WTC11 (cell line): ENCODE results near the gene JCAD. TPM values are rescaled to one million over a fixed set of nuclear protein-coding genes. Genes with fewer than 3 reads are reported as not detected.
A peak's percentile ranks its signal among the peaks of the same experiment; 100 is the strongest.
"Not testable (repeated sequence)": the region's sequence is repeated elsewhere in the genome, so short reads cannot be mapped to it uniquely, and the experiment has no call there.

Experiments used
- ATAC-seq: fragments of 200-7000 bp; cut with Tn5 transposase; 2 replicates; pipeline ENCODE4 v1.10.0; 2021; ENCODE audit warnings: mild to moderate bottlenecking, moderate library complexity
- CTCF ChIA-PET: fragments of 300-600 bp; sonication (Branson Sonifier 250); formaldehyde crosslinking; loops from one replicate; lab custom pipeline; 2021; ENCODE audit warnings: antibody characterized with exemption; lab: Charles Lee
- POLR2A ChIA-PET: fragments of 350-600 bp; sonication (Branson Sonifier 250); formaldehyde crosslinking; loops from one replicate; lab custom pipeline; 2021; ENCODE audit warnings: antibody characterized with exemption; lab: Charles Lee
- DNase-seq: peaks from one replicate; pipeline ENCODE4 v3.0.0; 2021; ENCODE audit warnings: low spot score
- H3K27ac Mint-ChIP-seq: 2 replicates; pipeline ENCODE4 v1.8.0; 2021; ENCODE audit warnings: mixed read lengths
- H3K27me3 Mint-ChIP-seq: 2 replicates; pipeline ENCODE4 v1.8.0; 2021; ENCODE audit warnings: low read depth, mild to moderate bottlenecking, moderate library complexity, mixed read lengths
- H3K36me3 Mint-ChIP-seq: 2 replicates; pipeline ENCODE4 v1.8.0; 2021; ENCODE audit warnings: mixed read lengths
- H3K4me1 Mint-ChIP-seq: 2 replicates; pipeline ENCODE4 v1.8.0; 2022; ENCODE audit warnings: mixed read lengths
- H3K4me3 Mint-ChIP-seq: 2 replicates; pipeline ENCODE4 v1.8.0; 2021; ENCODE audit warnings: mild to moderate bottlenecking, moderate library complexity, mixed read lengths
- H3K9me3 Mint-ChIP-seq: 2 replicates; pipeline ENCODE4 v1.8.0; 2021; ENCODE audit warnings: mixed read lengths
- ETV6 ChIP-seq: sonication (generic); formaldehyde crosslinking; IDR thresholded peaks from 2 replicates; pipeline ENCODE4 v1.8.1; 2022; ENCODE audit warnings: mild to moderate bottlenecking, missing genetic modification reagents
- FOXK1 ChIP-seq: sonication (generic); formaldehyde crosslinking; IDR thresholded peaks from 2 replicates; pipeline ENCODE4 v1.8.0; 2022; ENCODE audit warnings: mild to moderate bottlenecking, moderate library complexity, missing genetic modification reagents
- HMGA2 ChIP-seq: fragments of 250-450 bp; sonication (Bioruptor Pico); IDR thresholded peaks from 2 replicates; pipeline ENCODE4 v1.4.0; 2021; ENCODE audit warnings: mild to moderate bottlenecking, moderate library complexity
- OVOL2 ChIP-seq: fragments of 250-450 bp; sonication (Bioruptor Pico); IDR thresholded peaks from 2 replicates; pipeline ENCODE4 v1.9.0; 2021; ENCODE audit warnings: mild to moderate bottlenecking, borderline replicate concordance
- PREB ChIP-seq: sonication (generic); formaldehyde crosslinking; IDR thresholded peaks from 2 replicates; pipeline ENCODE4 v1.8.1; 2022; ENCODE audit warnings: mild to moderate bottlenecking, missing genetic modification reagents, moderate library complexity, borderline replicate concordance
- SP1 ChIP-seq: sonication (generic); formaldehyde crosslinking; conservative IDR thresholded peaks from 2 replicates; pipeline ENCODE4 v1.8.1; 2022; ENCODE audit warnings: missing genetic modification reagents
- TEAD4 ChIP-seq: sonication (generic); formaldehyde crosslinking; IDR thresholded peaks from 2 replicates; pipeline ENCODE4 v1.8.0; 2022; ENCODE audit warnings: mild to moderate bottlenecking, missing genetic modification reagents
- ZNF396 ChIP-seq: fragments of 250-450 bp; sonication (Bioruptor Pico); IDR thresholded peaks from 2 replicates; pipeline ENCODE4 v1.8.0; 2021; ENCODE audit warnings: mild to moderate bottlenecking, moderate library complexity, borderline replicate concordance
- total RNA-seq: library from RNA; stranded (reverse); gene quantifications from 3 replicates; pipeline ENCODE4 v1.2.3, GENCODE V29; 2021
- TF ChIP-seq, protein P1 (sequence below): fragments of 200-600 bp; IDR thresholded peaks from 2 replicates; pipeline ENCODE4 v1.8.0; 2022; ENCODE audit warnings: antibody characterized with exemption
- TF ChIP-seq, protein P2 (sequence below): sonication (generic); formaldehyde crosslinking; conservative IDR thresholded peaks from 2 replicates; pipeline ENCODE4 v1.8.1; 2022; ENCODE audit warnings: mild to moderate bottlenecking, missing genetic modification reagents
- TF ChIP-seq, protein P3 (sequence below): sonication (generic); formaldehyde crosslinking; IDR thresholded peaks from 2 replicates; pipeline ENCODE4 v1.8.0; 2022; ENCODE audit warnings: mild to moderate bottlenecking, missing genetic modification reagents

JCAD gene
- total RNA-seq, 1 experiment from 2014 or later = 1.8 TPM

DNA sequence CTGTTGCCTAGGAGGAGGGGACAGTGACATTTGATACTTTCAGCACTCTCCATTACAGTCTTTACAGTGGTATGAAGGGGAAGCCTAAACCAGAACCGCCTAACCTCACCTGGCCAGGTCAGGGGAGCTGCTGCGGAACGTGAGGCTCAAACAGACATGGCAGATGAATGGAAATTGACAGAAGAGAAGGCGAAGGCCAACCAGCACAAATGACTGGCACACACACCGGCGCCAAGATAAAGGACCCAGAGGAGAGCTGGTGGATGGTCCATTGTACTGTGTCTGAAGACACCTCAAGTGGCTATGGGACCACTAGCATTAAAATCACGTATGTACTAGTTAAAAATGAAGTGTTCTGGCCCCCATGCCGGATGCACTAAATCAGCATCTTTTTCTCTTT is 53.0 kb downstream of the JCAD start (continued):
- no peak for TF ChIP-seq FOXK1
- no peak for TF ChIP-seq PREB (CRISPR knock-in tag)

DNA sequence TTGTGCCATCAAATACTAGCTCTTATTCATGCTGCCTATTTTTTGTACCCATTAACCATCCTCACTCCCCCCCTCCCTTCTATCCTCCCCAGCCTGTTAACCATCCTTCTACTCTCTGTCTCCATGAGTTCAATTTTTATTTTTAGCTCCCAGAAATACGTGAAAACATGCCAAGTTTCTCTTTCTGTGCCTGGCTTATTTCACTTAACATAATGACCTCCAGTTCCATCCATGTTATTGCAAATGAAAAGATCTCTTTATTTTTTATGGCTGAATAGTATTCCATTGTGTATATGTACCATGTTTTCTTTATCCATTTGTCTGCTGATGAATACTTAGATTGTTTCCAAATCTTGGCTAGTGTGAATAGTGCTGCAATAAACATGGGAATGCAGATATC is 54.3 kb downstream of the JCAD start:
- POLR2A ChIA-PET = interaction anchor here (0.7 kb wide), 1 partner anchor 245 kb away, joined by 3 read pairs; no protein-coding TSS in a partner anchor

DNA sequence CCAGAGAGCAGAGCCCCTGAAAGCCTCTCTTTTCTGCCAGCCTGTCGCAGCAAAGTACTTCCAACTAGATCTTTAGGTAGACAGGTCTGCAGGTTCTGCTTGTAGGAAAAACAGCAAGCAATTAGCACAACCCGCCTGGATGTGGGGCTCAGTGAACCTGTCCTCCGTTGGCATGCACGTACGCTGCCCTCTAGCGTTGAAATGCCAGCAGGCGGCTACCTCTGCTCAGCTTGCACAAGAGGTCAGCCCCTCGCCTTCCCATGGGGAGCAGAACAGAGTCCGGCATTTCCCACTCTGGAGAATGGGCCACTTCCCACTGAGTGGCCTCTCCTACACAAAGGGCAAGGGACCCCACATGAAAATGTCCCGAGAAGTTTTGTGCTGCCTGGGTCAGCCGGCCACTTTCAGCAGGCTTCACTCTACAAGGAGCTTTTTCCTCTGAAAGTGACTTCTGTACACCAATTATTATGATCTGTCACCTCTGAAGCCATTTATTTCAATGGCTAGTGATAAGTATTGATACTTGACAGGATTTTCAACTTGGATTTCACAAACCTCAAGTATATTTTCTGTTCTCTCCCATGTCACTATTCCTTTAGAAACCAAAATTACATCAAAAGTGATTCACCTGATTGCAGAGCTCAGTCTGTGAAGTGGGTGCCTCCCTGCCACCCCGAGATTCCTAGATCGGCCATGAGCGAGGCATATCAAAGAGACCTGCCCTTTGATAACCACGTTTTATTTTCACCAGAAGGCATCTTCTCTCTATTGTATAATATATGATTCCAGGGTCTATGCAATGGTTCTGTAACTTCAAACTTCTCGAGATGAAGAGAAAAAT is 56.7 kb downstream of the JCAD start:
- Mint-ChIP-seq H3K27me3 (no peaks in the 10 kb centered on the region; the same call in 1 of the 2 replicates), H3K9me3 (peaks cover 5% of the 10 kb centered on the region), H3K4me3 (no peak overlapping the region), H3K4me1 (peaks cover 27% of the 10 kb centered on the region), H3K36me3 (no peaks in the 10 kb centered on the region), H3K27ac (no peak overlapping the region)
- peak; percentile 91 for DNase-seq
- CTCF ChIA-PET = interaction anchor here (1.0 to 1.9 kb wide), 16 partner anchors 9 to 588 kb away, joined by 3 to 9 read pairs (median 4); no protein-coding TSS in a partner anchor
- ATAC-seq = peak; percentile 93
- POLR2A ChIA-PET = no interaction called here
- TF ChIP-seq SP1 (CRISPR knock-in tag) = 0 out of 2 replicates have a peak, but pooled peaks have one; percentile 31
- TF ChIP-seq, protein P1, sequence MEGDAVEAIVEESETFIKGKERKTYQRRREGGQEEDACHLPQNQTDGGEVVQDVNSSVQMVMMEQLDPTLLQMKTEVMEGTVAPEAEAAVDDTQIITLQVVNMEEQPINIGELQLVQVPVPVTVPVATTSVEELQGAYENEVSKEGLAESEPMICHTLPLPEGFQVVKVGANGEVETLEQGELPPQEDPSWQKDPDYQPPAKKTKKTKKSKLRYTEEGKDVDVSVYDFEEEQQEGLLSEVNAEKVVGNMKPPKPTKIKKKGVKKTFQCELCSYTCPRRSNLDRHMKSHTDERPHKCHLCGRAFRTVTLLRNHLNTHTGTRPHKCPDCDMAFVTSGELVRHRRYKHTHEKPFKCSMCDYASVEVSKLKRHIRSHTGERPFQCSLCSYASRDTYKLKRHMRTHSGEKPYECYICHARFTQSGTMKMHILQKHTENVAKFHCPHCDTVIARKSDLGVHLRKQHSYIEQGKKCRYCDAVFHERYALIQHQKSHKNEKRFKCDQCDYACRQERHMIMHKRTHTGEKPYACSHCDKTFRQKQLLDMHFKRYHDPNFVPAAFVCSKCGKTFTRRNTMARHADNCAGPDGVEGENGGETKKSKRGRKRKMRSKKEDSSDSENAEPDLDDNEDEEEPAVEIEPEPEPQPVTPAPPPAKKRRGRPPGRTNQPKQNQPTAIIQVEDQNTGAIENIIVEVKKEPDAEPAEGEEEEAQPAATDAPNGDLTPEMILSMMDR = peak; percentile 58
- TF ChIP-seq HMGA2 (CRISPR knock-in tag) = no peak
- TF ChIP-seq, all 79 proteins: peak for 2

More for the DNA sequence above, 54.3 kb downstream of the JCAD start:
- H3K4me1 Mint-ChIP-seq = peaks cover 29% of the 10 kb centered on the region
- not testable (repeated sequence) for H3K9me3 Mint-ChIP-seq, DNase-seq, H3K27me3 Mint-ChIP-seq, H3K4me3 Mint-ChIP-seq, ATAC-seq, H3K27ac Mint-ChIP-seq, H3K36me3 Mint-ChIP-seq
- CTCF ChIA-PET = interaction anchor here (0.6 kb wide), 1 partner anchor 117 kb away, joined by 6 read pairs; no protein-coding TSS in a partner anchor

GRCh38 chr10:30000802-30001571 is 58.4 kb downstream of the JCAD start:
- Mint-ChIP-seq H3K4me1 (peaks cover 14% of the 10 kb centered on the region), H3K4me3 (no peak overlapping the region), H3K9me3 (peaks cover 5% of the 10 kb centered on the region), H3K36me3 (no peaks in the 10 kb centered on the region), H3K27me3 (no peaks in the 10 kb centered on the region; the same call in 1 of the 2 replicates), H3K27ac (no peak overlapping the region)
- ATAC-seq (no peak), DNase-seq (no peak)
- ChIA-PET POLR2A (no interaction called here), CTCF (interaction anchor here (1.1 to 1.3 kb wide), 3 partner anchors 17 to 141 kb away, joined by 3 to 4 read pairs (median 4); no protein-coding TSS in a partner anchor)
- TF ChIP-seq TEAD4 (CRISPR knock-in tag) = no peak
- TF ChIP-seq, protein P2, sequence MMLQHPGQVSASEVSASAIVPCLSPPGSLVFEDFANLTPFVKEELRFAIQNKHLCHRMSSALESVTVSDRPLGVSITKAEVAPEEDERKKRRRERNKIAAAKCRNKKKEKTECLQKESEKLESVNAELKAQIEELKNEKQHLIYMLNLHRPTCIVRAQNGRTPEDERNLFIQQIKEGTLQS (CRISPR knock-in tag) = no peak
- TF ChIP-seq OVOL2 (CRISPR knock-in tag) = no peak
- TF ChIP-seq HMGA2 (CRISPR knock-in tag) = no peak

DNA sequence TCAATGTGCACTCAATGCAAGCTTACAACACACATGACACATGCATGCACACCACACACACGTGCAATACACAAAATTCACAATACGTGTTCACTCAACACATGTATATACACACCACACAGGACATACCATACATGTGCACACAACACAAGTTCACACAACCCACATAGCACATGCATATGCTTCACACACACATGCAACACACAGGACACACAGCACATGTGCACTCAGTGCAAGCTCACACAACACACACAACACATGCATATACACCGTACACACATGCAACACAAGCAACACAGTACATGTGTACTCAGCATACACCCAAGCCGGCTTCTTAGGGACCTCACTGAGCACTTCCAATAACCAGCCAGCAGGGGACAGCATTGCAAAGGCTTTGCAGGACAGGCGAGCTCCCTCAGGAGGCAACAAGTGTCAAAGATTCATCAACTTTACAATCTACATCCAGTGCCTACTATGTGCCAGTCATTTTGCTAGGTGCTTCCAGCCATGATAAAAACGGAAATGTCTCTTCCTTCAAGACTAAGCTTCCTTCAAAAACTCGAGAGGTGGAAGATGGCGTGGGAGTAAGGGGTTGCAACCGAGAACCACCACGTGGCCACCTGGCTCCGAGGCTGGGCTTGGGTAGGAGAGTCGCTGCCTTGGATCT is 61.1 kb downstream of the JCAD start:
- Mint-ChIP-seq H3K4me3 (no peak overlapping the region), H3K4me1 (peaks cover 15% of the 10 kb centered on the region), H3K27ac (no peak overlapping the region), H3K9me3 (no peaks in the 10 kb centered on the region), H3K27me3 (no peaks in the 10 kb centered on the region; the same call in 1 of the 2 replicates), H3K36me3 (no peaks in the 10 kb centered on the region)
- TF ChIP-seq, protein P1 = peak; percentile 96
- TF ChIP-seq ZNF396 (CRISPR knock-in tag) = no peak
- TF ChIP-seq ETV6 (CRISPR knock-in tag) = 0 out of 2 replicates have a peak, but pooled peaks have one; percentile 36
- TF ChIP-seq, protein P3, sequence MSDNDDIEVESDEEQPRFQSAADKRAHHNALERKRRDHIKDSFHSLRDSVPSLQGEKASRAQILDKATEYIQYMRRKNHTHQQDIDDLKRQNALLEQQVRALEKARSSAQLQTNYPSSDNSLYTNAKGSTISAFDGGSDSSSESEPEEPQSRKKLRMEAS = peak; percentile 21; the same call in 1 of the 2 replicates
- POLR2A ChIA-PET = interaction anchor here (0.7 kb wide), 1 partner anchor 231 kb away, joined by 3 read pairs; no protein-coding TSS in a partner anchor
- peak; percentile 81 for DNase-seq
- CTCF ChIA-PET = interaction anchor here (0.5 to 1.8 kb wide), 31 partner anchors 9 to 542 kb away, joined by 3 to 19 read pairs (median 3); no protein-coding TSS in a partner anchor
- ATAC-seq = peak; percentile 79
